Measurements from ENCODE around the gene ELOVL1.

DNA sequence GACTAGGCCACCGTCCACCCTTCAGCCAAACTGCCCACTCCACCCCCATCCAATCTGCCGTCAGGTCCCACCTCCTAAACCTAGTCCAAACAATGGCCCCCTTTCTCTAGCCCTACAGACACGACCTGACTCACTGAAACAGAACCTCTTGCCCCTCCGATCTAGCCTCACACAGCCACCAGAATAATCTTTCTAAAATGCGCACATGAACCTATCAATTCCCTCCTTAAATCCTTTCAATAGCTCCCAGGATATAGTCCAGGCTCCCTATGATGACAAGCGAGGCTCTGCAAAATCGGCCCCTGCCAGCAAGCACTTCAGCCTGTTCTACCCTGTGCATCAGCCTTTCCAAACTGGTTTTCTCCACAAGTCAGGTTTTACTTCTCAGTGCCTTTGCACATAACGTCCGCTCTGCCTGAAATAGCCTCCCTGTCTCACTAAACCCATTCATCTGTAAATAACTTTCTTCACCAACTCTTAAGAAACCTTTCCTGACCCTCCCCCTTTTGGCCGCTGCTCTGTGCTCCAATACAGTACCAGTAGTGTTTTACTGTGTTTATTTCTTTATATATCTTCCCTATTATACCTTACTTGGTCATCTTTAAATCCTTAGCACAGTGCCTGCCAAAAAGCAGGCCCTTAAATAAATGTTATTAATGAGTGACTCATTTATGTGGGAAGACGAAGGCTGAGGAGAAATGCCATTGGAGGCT lies 18.1 kb downstream of the ELOVL1 start:
- no peak for TF ChIP-seq GABPA (IDR thresholded peaks at IDR 0.05 in 1 of 2, conservative IDR thresholded peaks at IDR 0.05 in 1 of 2)
- TF ChIP-seq JUND (IDR thresholded peaks at IDR 0.05): no peak
- TF ChIP-seq, protein P1, sequence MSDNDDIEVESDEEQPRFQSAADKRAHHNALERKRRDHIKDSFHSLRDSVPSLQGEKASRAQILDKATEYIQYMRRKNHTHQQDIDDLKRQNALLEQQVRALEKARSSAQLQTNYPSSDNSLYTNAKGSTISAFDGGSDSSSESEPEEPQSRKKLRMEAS (IDR thresholded peaks at IDR 0.05): no peak
